HG02840 (cell line): ENCODE measurements around the gene C1orf174.
"Not testable (repeated sequence)": the region's sequence is repeated elsewhere in the genome, so short reads cannot be mapped to it uniquely, and the experiment has no call there.

Experiments used
- ATAC-seq: cut with Tn5 transposase; IDR thresholded peaks from one replicate; pipeline ENCODE4 v1.9.1; 2021; ENCODE audit warnings: mild to moderate bottlenecking, moderate library complexity, moderate number of reproducible peaks; ENCODE audit not compliant: unreplicated experiment, low FRiP score

The C1orf174 gene

GRCh38 chr1:3926956-3927355, 26.9 kb upstream of the C1orf174 start:
- ATAC-seq, result no peak

DNA sequence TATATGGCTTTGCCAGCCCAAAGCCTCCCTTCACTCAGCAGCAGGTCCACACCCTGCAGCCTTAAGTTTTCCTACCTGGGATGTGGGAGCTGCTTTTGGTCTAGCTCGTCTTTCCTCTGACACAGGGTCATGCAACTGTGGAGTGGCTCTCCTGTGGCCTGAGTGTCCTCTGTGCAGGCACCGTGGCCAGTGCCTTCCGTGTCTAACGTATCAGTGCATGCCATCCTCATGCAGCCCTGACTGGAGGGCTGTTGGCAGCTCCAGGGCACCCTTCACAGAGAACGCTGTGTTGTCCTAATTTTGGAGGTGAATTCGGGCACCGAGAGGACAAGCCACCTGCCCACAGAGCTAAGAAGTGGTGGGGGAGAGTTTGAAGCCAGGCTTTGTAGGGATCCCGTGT, 25.7 kb upstream of the C1orf174 start:
- ATAC-seq, result no peak

DNA sequence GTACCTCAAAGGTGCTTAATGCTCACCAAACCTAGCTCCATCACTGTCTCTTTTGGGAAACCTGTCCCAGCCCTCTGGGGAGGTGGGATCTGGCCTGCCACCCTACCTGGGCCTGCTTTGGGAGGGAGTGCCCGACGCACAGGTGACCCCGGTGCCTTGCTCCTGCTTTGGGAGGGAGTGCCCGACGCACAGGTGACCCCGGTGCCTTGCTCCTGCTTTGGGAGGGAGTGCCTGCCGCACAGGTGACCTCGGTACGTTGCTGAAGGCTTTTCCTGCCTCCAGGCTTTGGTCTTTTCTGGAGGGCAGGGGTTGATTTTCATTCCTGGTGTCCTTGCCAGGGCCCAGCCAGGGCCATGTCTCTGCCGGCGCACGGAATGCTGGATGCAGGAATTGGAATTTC, 25.2 kb upstream of the C1orf174 start:
- ATAC-seq, result no peak

DNA sequence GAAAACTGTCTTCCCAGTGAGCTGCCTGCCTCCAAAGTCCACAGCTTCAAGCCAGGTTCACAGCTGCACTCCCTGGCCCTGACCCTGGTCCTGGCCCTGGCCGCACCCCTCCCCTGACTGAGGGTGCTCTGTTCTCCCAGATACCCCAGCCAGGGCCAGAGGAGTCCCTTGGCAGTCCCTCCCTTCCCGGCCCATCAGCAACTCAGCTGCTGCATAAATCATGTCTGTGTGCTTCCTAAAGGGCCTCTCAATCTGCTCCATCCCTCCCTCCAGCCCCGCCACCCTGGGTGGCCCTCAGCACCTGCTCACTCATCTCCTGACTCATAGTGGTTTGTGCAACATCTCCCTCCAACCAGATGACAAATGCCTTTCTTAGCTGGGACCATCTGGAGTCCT, 24.8 kb upstream of the C1orf174 start:
- ATAC-seq, result no peak

DNA sequence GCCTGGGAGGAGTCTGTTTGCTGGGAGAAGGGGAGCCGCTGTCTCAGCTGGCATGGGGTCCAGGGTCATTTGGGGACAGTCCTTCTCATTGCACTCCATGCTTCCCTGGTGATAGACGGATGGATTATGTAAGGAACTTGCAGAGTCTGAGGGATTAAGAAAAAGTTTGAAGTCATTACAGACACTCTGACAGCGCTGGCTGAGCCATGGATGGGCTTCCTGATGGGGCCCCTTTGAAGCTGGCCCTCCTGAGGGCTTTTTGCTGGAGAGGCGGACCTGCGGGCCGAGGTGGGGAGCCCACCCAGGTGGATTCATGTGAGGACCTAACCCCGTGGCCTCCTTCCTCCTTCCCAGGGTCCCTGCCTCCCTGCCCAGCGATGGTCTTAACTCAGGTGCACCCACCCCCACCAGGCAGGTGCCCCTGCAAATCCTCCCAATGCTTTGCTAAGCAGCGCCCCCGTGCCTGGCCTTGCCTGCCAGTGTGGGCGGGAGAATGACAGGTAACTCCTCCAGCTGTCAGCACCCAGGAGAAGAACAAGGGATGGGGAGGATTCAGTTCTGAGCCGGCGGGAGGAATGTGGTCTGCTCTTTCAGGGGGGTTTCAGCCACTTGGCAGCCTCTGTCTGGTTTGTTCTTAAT, 24.2 kb upstream of the C1orf174 start:
- no peak for ATAC-seq

- no peak for ATAC-seq
Observed at GRCh38 chr1:3923378-3924185, 23.5 kb upstream of the C1orf174 start.

GRCh38 chr1:3922851-3923250, 22.8 kb upstream of the C1orf174 start:
- ATAC-seq, result no peak

DNA sequence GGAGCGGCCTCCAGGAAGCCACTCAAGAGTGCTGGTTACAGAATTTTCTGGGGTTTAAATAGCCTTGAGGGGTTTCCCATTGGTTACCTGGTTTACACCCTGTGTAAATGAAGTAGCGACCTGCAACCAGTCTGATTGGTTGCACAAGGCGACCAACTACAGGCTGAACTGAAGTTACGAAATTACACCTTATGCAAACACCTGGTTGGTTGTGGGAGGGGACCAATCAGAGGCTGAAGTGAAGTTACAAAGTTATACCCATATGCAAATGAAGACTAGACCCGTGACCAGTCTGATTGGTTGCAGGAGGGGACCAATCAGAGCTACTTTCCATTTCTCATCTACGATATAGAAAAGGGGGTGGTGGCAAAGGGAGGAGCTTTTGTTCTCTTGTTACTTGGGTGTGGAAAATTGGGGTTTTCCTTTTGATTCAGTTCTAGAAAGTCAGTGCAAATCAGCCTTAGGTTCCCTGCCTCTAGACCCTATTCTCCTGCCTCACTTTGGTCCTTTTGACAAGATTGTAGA, 22.2 kb upstream of the C1orf174 start:
- ATAC-seq, result no peak

DNA sequence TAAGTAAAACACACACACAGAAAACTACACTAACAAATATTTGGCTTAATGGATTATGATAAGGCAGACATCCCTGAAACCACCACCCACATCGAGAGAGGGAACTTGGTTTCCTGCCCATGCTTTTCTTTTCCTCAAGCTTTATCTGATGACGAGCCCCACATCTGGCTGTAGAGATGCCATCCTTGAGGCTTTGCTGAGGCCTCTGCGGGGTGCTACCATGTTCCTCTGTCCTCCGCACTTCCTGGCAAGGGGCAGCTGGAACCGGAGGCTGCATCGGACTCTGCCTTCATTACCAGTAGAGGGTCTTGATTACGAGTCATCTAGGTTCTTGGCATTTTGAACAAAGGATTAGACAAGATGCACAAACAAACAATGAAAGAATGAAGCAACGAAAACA, 21.7 kb upstream of the C1orf174 start:
- ATAC-seq, result no peak

- no peak for ATAC-seq
Observed at GRCh38 chr1:3919706-3920105, 19.6 kb upstream of the C1orf174 start.

- ATAC-seq, result no peak
Observed at GRCh38 chr1:3918966-3919611, 19.0 kb upstream of the C1orf174 start.

- ATAC-seq, result not testable (repeated sequence)
Observed at GRCh38 chr1:3918359-3918758, 18.3 kb upstream of the C1orf174 start.

GRCh38 chr1:3917761-3918160, 17.7 kb upstream of the C1orf174 start:
- ATAC-seq, result no peak

DNA sequence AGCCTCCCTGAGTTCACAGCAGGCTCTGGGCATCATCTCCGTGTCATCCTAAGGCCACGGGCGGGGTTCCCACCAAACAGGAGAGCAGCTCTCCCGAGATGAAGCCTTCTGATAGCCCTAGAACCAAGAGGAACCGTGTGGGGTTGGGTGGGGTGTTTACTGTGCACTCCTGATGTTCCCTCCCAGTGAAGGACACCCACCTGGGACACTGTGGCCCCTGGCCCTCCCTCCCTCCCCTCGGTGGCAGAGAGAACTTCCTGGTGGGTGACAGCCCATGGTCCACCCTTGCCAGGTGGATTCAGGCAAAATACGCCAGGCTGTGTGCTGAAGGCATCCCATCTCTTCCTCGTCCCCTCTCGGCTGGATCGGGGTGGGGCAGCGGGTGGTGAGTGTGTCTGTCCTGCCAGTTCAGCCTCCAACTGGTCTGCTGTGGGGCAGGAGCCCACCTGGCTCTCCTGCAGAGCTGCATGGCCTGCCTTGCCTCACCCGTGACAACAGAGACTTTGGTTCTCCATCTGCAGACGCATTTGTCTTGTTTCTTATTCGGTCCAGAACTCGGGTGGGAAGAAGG, 15.6 kb upstream of the C1orf174 start:
- no peak for ATAC-seq

DNA sequence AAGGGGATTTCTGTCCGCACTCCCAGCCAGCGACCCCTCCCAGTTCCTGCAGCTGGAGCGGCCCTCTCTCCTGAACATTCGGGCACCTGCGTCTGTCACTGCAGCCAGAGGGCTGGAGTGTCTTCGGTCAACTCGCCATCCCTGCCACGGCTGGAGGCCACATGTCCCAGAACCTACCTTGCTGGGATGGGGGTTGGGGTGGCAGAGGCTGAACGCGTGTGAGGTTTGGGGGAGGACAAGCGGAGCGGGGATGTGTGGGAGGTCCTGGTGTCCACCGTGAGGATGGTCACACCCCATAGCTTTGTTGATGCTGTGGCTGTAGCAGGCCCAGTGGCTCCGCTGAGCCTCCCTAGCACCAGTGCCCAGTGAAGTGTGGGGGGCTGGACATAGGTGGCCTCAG, 14.8 kb upstream of the C1orf174 start:
- ATAC-seq, result no peak

GRCh38 chr1:3914331-3914851, 14.3 kb upstream of the C1orf174 start:
- no peak for ATAC-seq

- no peak for ATAC-seq
Observed at GRCh38 chr1:3912809-3913685, 13.0 kb upstream of the C1orf174 start.

DNA sequence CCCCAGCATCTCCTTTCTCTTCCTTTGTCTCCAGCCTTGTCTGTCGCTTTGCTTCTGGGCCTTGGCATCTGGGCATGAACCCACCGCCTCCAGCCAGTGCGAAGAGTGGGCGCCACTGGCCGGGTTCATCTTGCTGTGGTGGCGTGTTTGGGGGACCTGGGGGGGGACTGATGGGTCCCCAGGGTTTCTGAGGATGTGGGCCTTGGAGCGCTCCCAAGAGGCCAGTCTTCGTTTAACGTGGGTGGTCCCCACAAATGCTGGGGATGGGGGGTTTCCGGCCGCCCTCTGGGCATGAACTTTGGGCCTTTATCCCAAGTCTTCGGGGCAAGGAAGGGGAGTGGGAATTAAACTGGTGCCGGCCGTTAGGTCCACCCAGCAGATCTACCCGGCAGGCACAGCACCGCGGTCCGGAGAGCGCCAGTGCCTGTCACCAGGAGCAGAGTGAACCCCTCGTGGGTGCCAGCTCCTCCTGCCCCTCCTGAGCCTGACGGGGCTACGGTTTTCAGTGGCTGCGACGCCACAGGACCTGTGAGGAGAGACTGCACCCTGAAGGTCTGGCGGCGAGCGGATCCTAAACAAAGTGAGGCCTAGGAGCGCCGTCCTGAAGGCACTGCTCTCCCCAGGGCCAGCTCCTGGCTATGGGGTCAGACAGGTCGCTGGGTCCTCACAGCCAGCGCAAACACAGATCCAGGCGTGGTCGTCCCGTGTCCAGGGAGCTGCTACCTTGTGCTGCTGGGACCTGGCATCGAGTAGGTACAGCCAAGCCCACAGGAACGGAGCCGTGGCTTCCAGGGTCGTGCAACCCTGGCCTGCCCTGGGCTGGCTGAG, 12.1 kb upstream of the C1orf174 start:
- ATAC-seq, result no peak
